Measurements from ENCODE around the gene ITGB1. TPM values are rescaled to one million over a fixed set of nuclear protein-coding genes. Genes with fewer than 3 reads are reported as not detected.

Gene ITGB1
- total and polyA plus RNA-seq, 8 donors, result 57.9 to 909 (median 176) TPM

GRCh38 chr10:32976338-32976737 is 18.3 kb upstream of the ITGB1 start:
- no peak for TF ChIP-seq POLR2A (IDR thresholded peaks at IDR 0.05)
- TF ChIP-seq, protein P1, sequence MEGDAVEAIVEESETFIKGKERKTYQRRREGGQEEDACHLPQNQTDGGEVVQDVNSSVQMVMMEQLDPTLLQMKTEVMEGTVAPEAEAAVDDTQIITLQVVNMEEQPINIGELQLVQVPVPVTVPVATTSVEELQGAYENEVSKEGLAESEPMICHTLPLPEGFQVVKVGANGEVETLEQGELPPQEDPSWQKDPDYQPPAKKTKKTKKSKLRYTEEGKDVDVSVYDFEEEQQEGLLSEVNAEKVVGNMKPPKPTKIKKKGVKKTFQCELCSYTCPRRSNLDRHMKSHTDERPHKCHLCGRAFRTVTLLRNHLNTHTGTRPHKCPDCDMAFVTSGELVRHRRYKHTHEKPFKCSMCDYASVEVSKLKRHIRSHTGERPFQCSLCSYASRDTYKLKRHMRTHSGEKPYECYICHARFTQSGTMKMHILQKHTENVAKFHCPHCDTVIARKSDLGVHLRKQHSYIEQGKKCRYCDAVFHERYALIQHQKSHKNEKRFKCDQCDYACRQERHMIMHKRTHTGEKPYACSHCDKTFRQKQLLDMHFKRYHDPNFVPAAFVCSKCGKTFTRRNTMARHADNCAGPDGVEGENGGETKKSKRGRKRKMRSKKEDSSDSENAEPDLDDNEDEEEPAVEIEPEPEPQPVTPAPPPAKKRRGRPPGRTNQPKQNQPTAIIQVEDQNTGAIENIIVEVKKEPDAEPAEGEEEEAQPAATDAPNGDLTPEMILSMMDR (IDR thresholded peaks at IDR 0.05), result no peak
- TF ChIP-seq POLR2AphosphoS5 (IDR thresholded peaks at IDR 0.05), result no peak
- TF ChIP-seq EP300 (IDR thresholded peaks at IDR 0.05), result no peak
- Histone ChIP-seq H3K36me3 (no peaks in the 10 kb centered on the region), H3K27me3 (no peaks in the 10 kb centered on the region), H3K9me3 (no peaks in the 10 kb centered on the region), H3K4me3 (no peak overlapping the region), H3K27ac (no peak overlapping the region), H3K4me1 (peaks cover 12 to 33% (median 20%) of the 10 kb centered on the region in 4 donors)
- no peak for DNase-seq
- intact Hi-C loops (cut with DNase I; ENCODE audit: low total_unique reads), result no loop called here
- 80 to 98% (median 87%) methylated on average over 3 of the region's 3 CpGs for WGBS, 5 donors

- Histone ChIP-seq H3K27me3 (no peaks in the 10 kb centered on the region), H3K4me1 (peaks cover 0 to 22% (median 7%) of the 10 kb centered on the region in 4 donors), H3K27ac (no peak overlapping the region), H3K4me3 (no peak overlapping the region), H3K36me3 (no peaks in the 10 kb centered on the region), H3K9me3 (no peaks in the 10 kb centered on the region)
- TF ChIP-seq, protein P1 (IDR thresholded peaks at IDR 0.05), result no peak
- TF ChIP-seq EP300 (IDR thresholded peaks at IDR 0.05) (no peak), POLR2AphosphoS5 (IDR thresholded peaks at IDR 0.05) (no peak), POLR2A (IDR thresholded peaks at IDR 0.05) (no peak)
- intact Hi-C loops (cut with DNase I; ENCODE audit: low total_unique reads), result no loop called here
- no peak for DNase-seq
These were observed 14.9 kb upstream of the ITGB1 start for GRCh38 chr10:32972929-32973328.

- H3K4me3 ChIP-seq, result no peak overlapping the region
- intact Hi-C loops (cut with DNase I; ENCODE audit: low total_unique reads), result no loop called here
- WGBS, 5 donors, result 61 to 88% (median 79%) methylated on average over 4 of the region's 4 CpGs
- H3K27me3 ChIP-seq, result no peaks in the 10 kb centered on the region
- no peaks in the 10 kb centered on the region for H3K36me3 ChIP-seq
- no peak overlapping the region for H3K27ac ChIP-seq
- no peaks in the 10 kb centered on the region for H3K9me3 ChIP-seq
- no peak for DNase-seq
- no peak for TF ChIP-seq EP300 (IDR thresholded peaks at IDR 0.05)
- no peak for TF ChIP-seq POLR2AphosphoS5 (IDR thresholded peaks at IDR 0.05)
- peaks cover 0 to 22% (median 7%) of the 10 kb centered on the region in 4 donors for H3K4me1 ChIP-seq
These were observed 14.4 kb upstream of the ITGB1 start for GRCh38 chr10:32972460-32972859.

- Histone ChIP-seq H3K36me3 (no peaks in the 10 kb centered on the region), H3K27ac (peak overlapping the region in 3 of 5 donors; percentile 3 to 52 (median 9)), H3K4me1 (peaks cover 0 to 22% (median 7%) of the 10 kb centered on the region in 4 donors), H3K27me3 (no peaks in the 10 kb centered on the region), H3K9me3 (no peaks in the 10 kb centered on the region), H3K4me3 (no peak overlapping the region)
- no peak for TF ChIP-seq POLR2A (IDR thresholded peaks at IDR 0.05)
- TF ChIP-seq, protein P1 (IDR thresholded peaks at IDR 0.05), result no peak
- no peak for TF ChIP-seq EP300 (IDR thresholded peaks at IDR 0.05)
- no peak for TF ChIP-seq POLR2AphosphoS5 (IDR thresholded peaks at IDR 0.05)
- DNase-seq, result peak in 1 of 2 donors; percentile 36
- 24 to 44% (median 32%) methylated on average over 6 of the region's 6 CpGs for WGBS, 5 donors
- intact Hi-C loops (cut with DNase I; ENCODE audit: low total_unique reads), result no loop called here
These were observed 13.6 kb upstream of the ITGB1 start for GRCh38 chr10:32971536-32972091.

- H3K4me1 ChIP-seq, result peaks cover 0 to 22% (median 7%) of the 10 kb centered on the region in 4 donors
- no peak overlapping the region for H3K4me3 ChIP-seq
- TF ChIP-seq, protein P1 (IDR thresholded peaks at IDR 0.05), result no peak
- TF ChIP-seq POLR2A (IDR thresholded peaks at IDR 0.05) (no peak), POLR2AphosphoS5 (IDR thresholded peaks at IDR 0.05) (no peak), EP300 (IDR thresholded peaks at IDR 0.05) (no peak)
- intact Hi-C loops (cut with DNase I; ENCODE audit: low total_unique reads), result no loop called here
- 86 to 91% (median 88%) methylated on average over 2 of the region's 2 CpGs for WGBS, 5 donors
- H3K27ac ChIP-seq, result no peak overlapping the region
- DNase-seq, result no peak
- H3K27me3 ChIP-seq, result no peaks in the 10 kb centered on the region
- H3K9me3 ChIP-seq, result no peaks in the 10 kb centered on the region
- no peaks in the 10 kb centered on the region for H3K36me3 ChIP-seq
These were observed 12.9 kb upstream of the ITGB1 start for GRCh38 chr10:32970910-32971309.
